K562 (cell line): ENCODE results near the gene POLD2. TPM values are rescaled to one million over a fixed set of nuclear protein-coding genes. Genes with fewer than 3 reads are reported as not detected.

ENCODE experiments used
- ATAC-seq: fragments of 200-7000 bp; cut with Tn5 transposase; 3 replicates; pipeline ENCODE4 v1.9.1; 2020; ENCODE audit warnings: moderate library complexity
- BruUV-seq: library from RNA; stranded (reverse); fragments of 400-500 nt; replicated peaks from 2 replicates; lab custom pipeline; 2021; lab: Mats Ljungman, UMichigan
- CTCF ChIA-PET: fragments of 300-600 bp; formaldehyde crosslinking; extraction: SDS; loops from one replicate; lab custom pipeline; 2021; ENCODE audit warnings: low intra/inter-chr PET ratio; lab: Yijun Ruan, JAX
- POLR2A ChIA-PET: fragments of 300-600, 350-650 bp; sonication (Branson Sonifier 250); formaldehyde crosslinking; extraction: SDS; loops from one replicate; lab custom pipeline; 2021; ENCODE audit warnings: antibody characterized with exemption, inconsistent platforms; lab: Yijun Ruan, JAX
- DNase-seq, 4 experiments: peaks; one replicate each; pipeline versions ENCODE4 v3.0.0 to v3.0.0-alpha.2; 2011 to 2018; ENCODE audit warnings: low spot score in 3 of 4, mixed read lengths in 3 of 4; ENCODE audit errors: extremely low read depth in 1 of 4
- FAIRE-seq: peaks from 2 replicates; lab custom pipeline; 2011; peaks lifted over from hg19 to GRCh38; lab: Jason Lieb, UNC
- H2AFZ ChIP-seq: 2 replicates; pipeline ENCODE4 v1.6.0; 2011; ENCODE audit warnings: low read depth, low read length, control low read depth, inconsistent platforms
- H3K27ac ChIP-seq: fragments of 200-600 bp; 3 replicates; pipeline ENCODE4 v1.8.0; 2011; ENCODE audit warnings: low read depth, mild to moderate bottlenecking, control low read depth, inconsistent platforms, low read length, moderate library complexity, mixed read lengths; ENCODE audit errors: extremely low read depth
- H3K27me3 ChIP-seq, 2 experiments: fragments of 300-600 bp in 1 of 2; 2 replicates in 1 of 2; 3 replicates in 1 of 2; pipeline versions ENCODE4 v1.6.0 to v1.8.0; 2011; ENCODE audit warnings: inconsistent platforms in 2 of 2, low read length in 2 of 2, mild to moderate bottlenecking in 1 of 2, mixed read lengths in 1 of 2, moderate library complexity in 1 of 2; ENCODE audit not compliant: control insufficient read depth in 2 of 2, insufficient read depth in 2 of 2
- H3K36me3 ChIP-seq: fragments of 300-600 bp; 3 replicates; pipeline ENCODE4 v1.8.0; 2011; ENCODE audit warnings: mild to moderate bottlenecking, low read length, inconsistent platforms; ENCODE audit not compliant: control insufficient read depth, insufficient read depth
- H3K4me1 ChIP-seq, 2 experiments: fragments of 200-600 bp in 1 of 2; replicated peaks in 1 of 2; 2 replicates in 1 of 2; 3 replicates in 1 of 2; pipeline versions ENCODE4 v1.5.1 to v1.8.0; 2011; ENCODE audit warnings: inconsistent platforms in 2 of 2, low read length in 2 of 2, mild to moderate bottlenecking in 1 of 2, mixed read lengths in 1 of 2, moderate library complexity in 1 of 2; ENCODE audit not compliant: control insufficient read depth in 2 of 2, insufficient read depth in 2 of 2
- H3K4me2 ChIP-seq: 2 replicates; pipeline ENCODE4 v1.6.1; 2011; ENCODE audit warnings: low read length, control low read depth, inconsistent platforms, mixed read lengths; ENCODE audit not compliant: insufficient read depth
- H3K4me3 ChIP-seq: fragments of 200-600 bp; sonication (generic), shearing (Covaris generic); 2 replicates; pipeline ENCODE4 v1.5.1; 2016; ENCODE audit warnings: control low read depth, inconsistent platforms
- H3K79me2 ChIP-seq: fragments of 200-600 bp; 3 replicates; pipeline ENCODE4 v1.8.0; 2011; ENCODE audit warnings: low read length, inconsistent platforms; ENCODE audit not compliant: control insufficient read depth, insufficient read depth
- H3K9ac ChIP-seq, 2 experiments: 2 replicates each; pipeline versions ENCODE4 v1.6.0 to v1.6.1; 2011; ENCODE audit warnings: low read depth in 2 of 2, low read length in 2 of 2, control low read depth in 1 of 2, inconsistent platforms in 1 of 2, mild to moderate bottlenecking in 1 of 2, mixed read lengths in 1 of 2; ENCODE audit not compliant: insufficient read depth in 1 of 2
- H3K9me1 ChIP-seq: one replicate; pipeline ENCODE4 v1.6.0; 2011; ENCODE audit warnings: inconsistent platforms, mild to moderate bottlenecking, low read length, moderate library complexity; ENCODE audit not compliant: control insufficient read depth, insufficient read depth
- H3K9me3 ChIP-seq: replicated peaks from 2 replicates; pipeline ENCODE4 v1.5.1; 2011; ENCODE audit warnings: low read depth, low read length, inconsistent platforms; ENCODE audit not compliant: control insufficient read depth, insufficient read depth
- H4K20me1 ChIP-seq: replicated peaks from 2 replicates; pipeline ENCODE4 v1.6.1; 2011; ENCODE audit warnings: low read length, inconsistent platforms, mixed read lengths; ENCODE audit not compliant: control insufficient read depth, insufficient read depth
- BRF1 ChIP-seq: IDR thresholded peaks from 3 replicates; pipeline ENCODE4 v1.6.1; 2011; ENCODE audit warnings: borderline replicate concordance, mild to moderate bottlenecking; ENCODE audit not compliant: insufficient read length; ENCODE audit errors: extremely low read depth
- NFE2 ChIP-seq: IDR thresholded peaks from 2 replicates; pipeline ENCODE4 v1.6.1; 2014; ENCODE audit warnings: antibody characterized with exemption, low read depth
- POLR2B ChIP-seq: fragments of 450-650 bp; IDR thresholded peaks from 2 replicates; pipeline ENCODE4 v1.6.1; 2018; ENCODE audit warnings: low read depth; ENCODE audit not compliant: partially characterized antibody
- PRPF4 ChIP-seq: fragments of 200-400 bp; formaldehyde crosslinking; IDR thresholded peaks from one replicate; pipeline ENCODE4 v1.6.1; 2017; ENCODE audit warnings: low read length, low read depth, mild to moderate bottlenecking; ENCODE audit not compliant: insufficient read depth, poor library complexity, severe bottlenecking
- PTTG1 ChIP-seq: fragments of 450-650 bp; IDR thresholded peaks from 2 replicates; pipeline ENCODE4 v1.6.1; 2016; ENCODE audit warnings: low read depth, mild to moderate bottlenecking, missing genetic modification characterization, missing compliant biosample characterization
- RFX7 ChIP-seq: fragments of 250-450 bp; sonication (Bioruptor Pico); IDR thresholded peaks from 2 replicates; pipeline ENCODE4 v1.5.1; 2021; ENCODE audit warnings: mild to moderate bottlenecking
- SREBF2 ChIP-seq: sonication (generic); formaldehyde crosslinking; IDR thresholded peaks from 2 replicates; pipeline ENCODE4 v1.4.0; 2020; ENCODE audit warnings: mild to moderate bottlenecking, missing genetic modification reagents
- TRIM28 ChIP-seq: fragments of 450-650 bp; IDR thresholded peaks from 2 replicates; pipeline ENCODE4 v1.6.1; 2017
- U2AF2 ChIP-seq: fragments of 200-400 bp; formaldehyde crosslinking; optimal IDR thresholded peaks from 2 replicates; pipeline ENCODE3; 2017; ENCODE audit warnings: low read depth, mild to moderate bottlenecking, low read length
- ZNF121 ChIP-seq: sonication (generic); formaldehyde crosslinking; conservative IDR thresholded peaks from 2 replicates; pipeline ENCODE4 v1.8.0; 2022; ENCODE audit warnings: missing genetic modification reagents
- ZNF174 ChIP-seq: fragments of 250-450 bp; sonication (Bioruptor Pico); IDR thresholded peaks from 2 replicates; pipeline ENCODE4 v1.4.0; 2020; ENCODE audit warnings: mild to moderate bottlenecking
- WGBS: fragments of 100-300 bp; shearing (Covaris generic); methylation state at CpG from one replicate; pipeline ENCODE4 v1.1.6; 2016; ENCODE audit warnings: low coverage, mixed read lengths; ENCODE audit not compliant: insufficient coverage; ENCODE audit errors: missing lambda C conversion rate; 5-methylcytosine and 5-hydroxymethylcytosine counted together
- in situ Hi-C: fragments of 300-500 bp; cut with MboI; formaldehyde crosslinking; loops from 4 replicates; pipeline ENCODE4 v1.15.0; 2018; ENCODE audit warnings: inconsistent platforms, mixed read lengths
- intact Hi-C: fragments of 100-400 bp; cut with micrococcal nuclease; formaldehyde crosslinking; loops from 2 replicates; pipeline ENCODE4 v1.14.2; 2022
- polyA plus RNA-seq, 8 experiments: library from polyadenylated mRNA; depleted of rRNA in 4 of 8; stranded (reverse) in 5 of 8; unstranded in 3 of 8; fragments of >200 nt; fragmentation: Nextera tagmentation in 2 of 8; fragmentation: Illumina TruSeq in 1 of 8; extraction: Ambion mirVana in 2 of 8; extraction: Trizol in 1 of 8; gene quantifications; 2 replicates each; pipeline versions ENCODE4 v1.2.1 to v1.2.3, GENCODE V29; 2011 to 2014; ENCODE audit warnings: inconsistent platforms in 1 of 8, missing spikeins in 1 of 8
- total RNA-seq, 7 experiments: library from RNA; depleted of rRNA in 6 of 7; stranded (reverse); fragments of >200 nt in 6 of 7; fragmentation: Illumina TruSeq in 2 of 7; extraction: Trizol in 2 of 7; gene quantifications; 2 replicates each; pipeline versions ENCODE4 v1.2.1 to v1.2.3, GENCODE V29; 2011 to 2021; ENCODE audit warnings: low replicate concordance in 1 of 7
- TF ChIP-seq, protein P1 (sequence below): sonication (generic); formaldehyde crosslinking; IDR thresholded peaks from 2 replicates; pipeline ENCODE4 v1.8.0; 2023; ENCODE audit warnings: missing genetic modification reagents, mild to moderate bottlenecking, borderline replicate concordance

Gene POLD2
- total and polyA plus RNA-seq, 9 of the 15 experiments (the other 6 are each of a cell fraction or from before 2014, with no cell fraction given) = 29.7 to 259 (median 225) TPM

DNA sequence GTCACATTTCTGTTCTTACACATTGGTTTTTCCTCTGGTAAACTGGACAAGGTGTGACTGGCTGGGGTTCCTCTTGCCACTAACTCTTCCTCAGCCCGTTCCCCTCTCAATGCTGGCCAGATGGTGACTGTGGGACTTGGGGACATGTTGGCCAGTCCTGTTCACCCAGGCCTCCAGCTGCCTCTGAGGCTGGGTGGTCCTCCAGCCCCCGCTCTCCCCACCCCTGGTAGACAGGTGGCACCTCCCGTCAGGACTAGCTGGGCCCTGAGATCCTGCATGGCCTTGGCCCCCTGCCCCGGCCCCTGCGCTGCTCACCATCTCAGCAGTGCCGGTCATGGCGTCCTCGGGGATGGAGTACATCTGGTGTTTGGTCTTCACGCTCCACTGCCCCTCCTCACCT is 28.6 kb upstream of the POLD2 start:
- H3K27me3 ChIP-seq = no peaks in the 10 kb centered on the region
- TF ChIP-seq SREBF2 (CRISPR knock-in tag) = no peak
- no peak for TF ChIP-seq U2AF2
- TF ChIP-seq, protein P1, sequence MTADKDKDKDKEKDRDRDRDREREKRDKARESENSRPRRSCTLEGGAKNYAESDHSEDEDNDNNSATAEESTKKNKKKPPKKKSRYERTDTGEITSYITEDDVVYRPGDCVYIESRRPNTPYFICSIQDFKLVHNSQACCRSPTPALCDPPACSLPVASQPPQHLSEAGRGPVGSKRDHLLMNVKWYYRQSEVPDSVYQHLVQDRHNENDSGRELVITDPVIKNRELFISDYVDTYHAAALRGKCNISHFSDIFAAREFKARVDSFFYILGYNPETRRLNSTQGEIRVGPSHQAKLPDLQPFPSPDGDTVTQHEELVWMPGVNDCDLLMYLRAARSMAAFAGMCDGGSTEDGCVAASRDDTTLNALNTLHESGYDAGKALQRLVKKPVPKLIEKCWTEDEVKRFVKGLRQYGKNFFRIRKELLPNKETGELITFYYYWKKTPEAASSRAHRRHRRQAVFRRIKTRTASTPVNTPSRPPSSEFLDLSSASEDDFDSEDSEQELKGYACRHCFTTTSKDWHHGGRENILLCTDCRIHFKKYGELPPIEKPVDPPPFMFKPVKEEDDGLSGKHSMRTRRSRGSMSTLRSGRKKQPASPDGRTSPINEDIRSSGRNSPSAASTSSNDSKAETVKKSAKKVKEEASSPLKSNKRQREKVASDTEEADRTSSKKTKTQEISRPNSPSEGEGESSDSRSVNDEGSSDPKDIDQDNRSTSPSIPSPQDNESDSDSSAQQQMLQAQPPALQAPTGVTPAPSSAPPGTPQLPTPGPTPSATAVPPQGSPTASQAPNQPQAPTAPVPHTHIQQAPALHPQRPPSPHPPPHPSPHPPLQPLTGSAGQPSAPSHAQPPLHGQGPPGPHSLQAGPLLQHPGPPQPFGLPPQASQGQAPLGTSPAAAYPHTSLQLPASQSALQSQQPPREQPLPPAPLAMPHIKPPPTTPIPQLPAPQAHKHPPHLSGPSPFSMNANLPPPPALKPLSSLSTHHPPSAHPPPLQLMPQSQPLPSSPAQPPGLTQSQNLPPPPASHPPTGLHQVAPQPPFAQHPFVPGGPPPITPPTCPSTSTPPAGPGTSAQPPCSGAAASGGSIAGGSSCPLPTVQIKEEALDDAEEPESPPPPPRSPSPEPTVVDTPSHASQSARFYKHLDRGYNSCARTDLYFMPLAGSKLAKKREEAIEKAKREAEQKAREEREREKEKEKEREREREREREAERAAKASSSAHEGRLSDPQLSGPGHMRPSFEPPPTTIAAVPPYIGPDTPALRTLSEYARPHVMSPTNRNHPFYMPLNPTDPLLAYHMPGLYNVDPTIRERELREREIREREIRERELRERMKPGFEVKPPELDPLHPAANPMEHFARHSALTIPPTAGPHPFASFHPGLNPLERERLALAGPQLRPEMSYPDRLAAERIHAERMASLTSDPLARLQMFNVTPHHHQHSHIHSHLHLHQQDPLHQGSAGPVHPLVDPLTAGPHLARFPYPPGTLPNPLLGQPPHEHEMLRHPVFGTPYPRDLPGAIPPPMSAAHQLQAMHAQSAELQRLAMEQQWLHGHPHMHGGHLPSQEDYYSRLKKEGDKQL (CRISPR knock-in tag) = no peak
- no peak for TF ChIP-seq PTTG1
- no peak for TF ChIP-seq ZNF174
- no peak for TF ChIP-seq POLR2B
- no peak for TF ChIP-seq TRIM28
- TF ChIP-seq PRPF4 = no peak
- no peak for TF ChIP-seq ZNF121
- no peak for TF ChIP-seq RFX7
- no peak for TF ChIP-seq NFE2
- no peak for TF ChIP-seq BRF1
- TF ChIP-seq, all 486 proteins: peak for 0
- POLR2A ChIA-PET = interaction anchor here (1.6 kb wide), 1 partner anchor 11 kb away, joined by 5 read pairs; no protein-coding TSS in a partner anchor
- no peak overlapping the region for H3K4me2 ChIP-seq
- H3K9me1 ChIP-seq = no peaks in the 10 kb centered on the region
- H4K20me1 ChIP-seq = no peaks in the 10 kb centered on the region
- no peak for DNase-seq
- no peak overlapping the region for H3K4me3 ChIP-seq
- BruUV-seq = no TSS peak
- H2AFZ ChIP-seq = no peak overlapping the region
- H3K4me1 ChIP-seq = peaks cover 12 to 47% of the 10 kb centered on the region in 2 experiments
- ATAC-seq = no peak
- no peak overlapping the region for H3K27ac ChIP-seq
- in situ Hi-C loops = no loop called here
- no peak overlapping the region for H3K9ac ChIP-seq
- no peaks in the 10 kb centered on the region for H3K79me2 ChIP-seq
- FAIRE-seq = no peak
- CTCF ChIA-PET = no interaction called here
- H3K36me3 ChIP-seq = no peaks in the 10 kb centered on the region
- H3K9me3 ChIP-seq = no peaks in the 10 kb centered on the region
- WGBS = 76% methylated on average over 9 of the region's 9 CpGs
- intact Hi-C loops = no loop called here
